Endothelial cell of umbilical vein (primary cell): ENCODE results near the gene IGFBP7. TPM values are rescaled to one million over a fixed set of nuclear protein-coding genes. Genes with fewer than 3 reads are reported as not detected.

Experiments used
- BruUV-seq: library from RNA; stranded (reverse); fragments of 400-500 nt; replicated peaks from 2 replicates; lab custom pipeline; 2021; lab: Mats Ljungman, UMichigan
- CTCF ChIA-PET: fragments of 300-600, 350-600 bp; sonication (Branson Sonifier 250); formaldehyde crosslinking; loops from one replicate; lab custom pipeline; 2021; ENCODE audit warnings: antibody characterized with exemption, inconsistent platforms; lab: Charles Lee
- POLR2A ChIA-PET: fragments of 300-600, 350-600 bp; sonication (Branson Sonifier 250); formaldehyde crosslinking; loops from one replicate; lab custom pipeline; 2021; ENCODE audit warnings: antibody characterized with exemption, inconsistent platforms; lab: Charles Lee
- DNase-seq: peaks from one replicate; pipeline ENCODE4 v3.0.0-alpha.2; 2011; ENCODE audit warnings: low read depth, low spot score
- FAIRE-seq: peaks from 2 replicates; lab custom pipeline; 2011; peaks lifted over from hg19 to GRCh38; lab: Jason Lieb, UNC
- H2AFZ ChIP-seq: 2 replicates; pipeline ENCODE4 v1.6.0; 2012; ENCODE audit warnings: low read depth, low read length, control low read depth, inconsistent platforms
- H3K27ac ChIP-seq: 2 replicates; pipeline ENCODE4 v1.5.1; 2011; ENCODE audit warnings: low read depth, mild to moderate bottlenecking, control low read depth, low read length, moderate library complexity; ENCODE audit not compliant: insufficient read depth
- H3K27me3 ChIP-seq, 2 experiments: 2 replicates each; pipeline versions ENCODE4 v1.6.0 to v1.6.1; 2011; ENCODE audit warnings: low read length in 2 of 2, mixed read lengths in 1 of 2; ENCODE audit not compliant: control insufficient read depth in 2 of 2, insufficient read depth in 2 of 2
- H3K36me3 ChIP-seq, 2 experiments: 2 replicates in 1 of 2; 3 replicates in 1 of 2; pipeline ENCODE4 v1.5.1; 2011; ENCODE audit warnings: low read length in 2 of 2, mild to moderate bottlenecking in 1 of 2, moderate library complexity in 1 of 2; ENCODE audit not compliant: control insufficient read depth in 2 of 2, insufficient read depth in 2 of 2; ENCODE audit errors: extremely low read depth in 1 of 2
- H3K4me1 ChIP-seq: 3 replicates; pipeline ENCODE4 v1.5.1; 2011; ENCODE audit warnings: mild to moderate bottlenecking, low read length; ENCODE audit not compliant: control insufficient read depth, insufficient read depth; ENCODE audit errors: extremely low read depth
- H3K4me2 ChIP-seq: 2 replicates; pipeline ENCODE4 v1.6.1; 2011; ENCODE audit warnings: low read length, control low read depth, mixed read lengths; ENCODE audit not compliant: insufficient read depth
- H3K4me3 ChIP-seq, 3 experiments: fragments of 200-600 bp in 1 of 3; sonication (generic), shearing (Covaris generic) in 1 of 3; replicated peaks in 1 of 3; 2 replicates each; pipeline ENCODE4 v1.5.1; 2011 to 2016; ENCODE audit warnings: control low read depth in 3 of 3, low read length in 3 of 3, mild to moderate bottlenecking in 2 of 3, inconsistent platforms in 1 of 3, low read depth in 1 of 3, moderate library complexity in 1 of 3; ENCODE audit not compliant: insufficient read depth in 1 of 3
- H3K79me2 ChIP-seq: 2 replicates; pipeline ENCODE4 v1.6.0; 2012; ENCODE audit warnings: low read length, inconsistent platforms; ENCODE audit not compliant: control insufficient read depth, insufficient read depth
- H3K9ac ChIP-seq: replicated peaks from 2 replicates; pipeline ENCODE3; 2011; ENCODE audit warnings: low read length, control low read depth; ENCODE audit not compliant: insufficient read depth; ENCODE audit errors: extremely low read depth
- H3K9me1 ChIP-seq: replicated peaks from 3 replicates; pipeline ENCODE4 v1.6.0; 2011; ENCODE audit warnings: mild to moderate bottlenecking, low read length; ENCODE audit not compliant: control insufficient read depth, insufficient read depth; ENCODE audit errors: extremely low read depth
- H3K9me3 ChIP-seq: replicated peaks from 2 replicates; pipeline ENCODE4 v1.5.1; 2012; ENCODE audit warnings: low read length, inconsistent platforms; ENCODE audit not compliant: control insufficient read depth, insufficient read depth
- H4K20me1 ChIP-seq: replicated peaks from 2 replicates; pipeline ENCODE3; 2011; ENCODE audit warnings: mild to moderate bottlenecking, low read length; ENCODE audit not compliant: control insufficient read depth, insufficient read depth; ENCODE audit errors: extremely low read depth
- CTCF ChIP-seq, 2 donors: IDR thresholded peaks; 1 replicate in 1 of 2; 2 replicates in 1 of 2; pipeline ENCODE4 v1.5.1; 2011; ENCODE audit warnings: low read length in 2 of 2, mild to moderate bottlenecking in 2 of 2, moderate library complexity in 2 of 2, control low read depth in 1 of 2, inconsistent platforms in 1 of 2, low read depth in 1 of 2; ENCODE audit not compliant: insufficient read depth in 1 of 2; ENCODE audit errors: extremely low read depth in 1 of 2
- EZH2 ChIP-seq: IDR thresholded peaks from 2 replicates; pipeline ENCODE4 v1.6.1; 2012; ENCODE audit warnings: borderline replicate concordance, low read depth, mild to moderate bottlenecking, moderate library complexity, low read length, inconsistent platforms; ENCODE audit not compliant: severe bottlenecking
- FOS ChIP-seq: IDR thresholded peaks from 2 replicates; pipeline ENCODE4 v1.6.1; 2011; ENCODE audit warnings: mild to moderate bottlenecking, low read length, moderate library complexity, borderline replicate concordance; ENCODE audit not compliant: insufficient read depth
- GATA2 ChIP-seq: IDR thresholded peaks from 2 replicates; pipeline ENCODE4 v1.7.0; 2011; ENCODE audit warnings: low read depth, mild to moderate bottlenecking, moderate library complexity, mixed read lengths, low read length; ENCODE audit not compliant: insufficient read length, insufficient read depth
- JUN ChIP-seq: IDR thresholded peaks from 2 replicates; pipeline ENCODE4 v1.6.1; 2011; ENCODE audit warnings: borderline replicate concordance, low read depth; ENCODE audit not compliant: insufficient read length, insufficient read depth
- MYC ChIP-seq: IDR thresholded peaks from one replicate; pipeline ENCODE4 v1.6.1; 2011; ENCODE audit warnings: mild to moderate bottlenecking, low read depth, low read length
- POLR2A ChIP-seq: IDR thresholded peaks from 2 replicates; pipeline ENCODE4 v1.6.1; 2012; ENCODE audit warnings: low read depth, mild to moderate bottlenecking, control low read depth, low read length
- POLR2AphosphoS5 ChIP-seq: IDR thresholded peaks from 2 replicates; pipeline ENCODE4 v1.6.1; 2012; ENCODE audit warnings: low read depth, mild to moderate bottlenecking, control low read depth, low read length, moderate library complexity; ENCODE audit not compliant: insufficient read depth
- dilution Hi-C: fragments of 300-500 bp; cut with MboI; formaldehyde crosslinking; loops from one replicate; pipeline ENCODE4 v1.15.0; 2019; ENCODE audit warnings: low sequenced_read_pairs; ENCODE audit not compliant: extremely low pct_ligation_motif_present
- intact Hi-C: fragments of 100-400 bp; cut with micrococcal nuclease; formaldehyde crosslinking; loops from one replicate; pipeline ENCODE4 v1.10.0; 2022
- polyA plus RNA-seq, 4 experiments: library from polyadenylated mRNA; depleted of rRNA in 3 of 4; stranded (reverse) in 3 of 4; unstranded in 1 of 4; fragments of >200 nt; gene quantifications; 2 replicates each; pipeline versions ENCODE4 v1.2.1 to v1.2.3, GENCODE V29; 2011 to 2012; ENCODE audit warnings: missing spikeins in 1 of 4
- total RNA-seq: library from RNA; stranded (reverse); gene quantifications from 2 replicates; pipeline ENCODE4 v1.2.3, GENCODE V29; 2021
- TF ChIP-seq, protein P1 (sequence below): IDR thresholded peaks from 2 replicates; pipeline ENCODE4 v1.6.1; 2011; ENCODE audit not compliant: insufficient read depth, insufficient read length

Gene IGFBP7
- total and polyA plus RNA-seq, 2 donors (not counting 3 experiments of a cell fraction or from before 2014, with no cell fraction given): 526 to 770 TPM

DNA sequence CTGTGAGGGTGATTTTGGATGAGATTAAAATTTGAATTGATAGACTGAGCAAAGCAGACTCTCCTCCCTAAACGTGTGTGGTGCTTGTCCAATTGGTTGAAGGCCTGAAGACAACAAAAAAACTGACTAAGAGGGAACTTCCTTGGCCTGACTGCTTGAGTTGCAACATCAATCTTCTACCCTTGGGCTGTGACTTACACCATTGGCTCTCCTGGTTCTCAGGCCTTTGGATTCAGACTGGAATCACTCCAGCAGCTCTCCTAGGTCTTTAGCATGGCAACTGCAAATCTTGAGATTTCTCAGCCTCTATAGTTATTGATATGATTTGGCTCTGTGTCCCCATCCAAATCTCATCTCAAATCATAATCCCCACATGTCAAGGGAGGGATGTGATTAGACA is 49.7 kb upstream of the IGFBP7 start:
- intact Hi-C loops (no loop called here), dilution Hi-C loops (no loop called here)
- TF ChIP-seq GATA2: no peak
- TF ChIP-seq CTCF (IDR thresholded peaks at IDR 0.05; ENCODE audit: extremely low read depth in 1 of 2, insufficient read depth in 1 of 2, low read depth in 1 of 2, low read length in 2 of 2): no peak
- no peak for TF ChIP-seq EZH2
- TF ChIP-seq POLR2A: no peak
- TF ChIP-seq, protein P1, sequence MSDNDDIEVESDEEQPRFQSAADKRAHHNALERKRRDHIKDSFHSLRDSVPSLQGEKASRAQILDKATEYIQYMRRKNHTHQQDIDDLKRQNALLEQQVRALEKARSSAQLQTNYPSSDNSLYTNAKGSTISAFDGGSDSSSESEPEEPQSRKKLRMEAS: no peak
- no peak for TF ChIP-seq POLR2AphosphoS5
- TF ChIP-seq JUN: no peak
- TF ChIP-seq MYC: no peak
- no peak for TF ChIP-seq FOS
- H3K79me2 ChIP-seq: no peaks in the 10 kb centered on the region
- H3K9me3 ChIP-seq: no peaks in the 10 kb centered on the region
- peaks cover 2% of the 10 kb centered on the region in 2 experiments for H3K27me3 ChIP-seq
- ChIA-PET CTCF (no interaction called here), POLR2A (no interaction called here)
- no TSS peak for BruUV-seq
- no peak overlapping the region for H3K4me2 ChIP-seq
- no peak overlapping the region for H3K27ac ChIP-seq
- FAIRE-seq: no peak
- no peak for DNase-seq
- H3K36me3 ChIP-seq: no peaks in the 10 kb centered on the region
- H3K9me1 ChIP-seq: no peaks in the 10 kb centered on the region
- H3K4me1 ChIP-seq: no peaks in the 10 kb centered on the region
- no peak overlapping the region for H3K9ac ChIP-seq
- no peak overlapping the region for H2AFZ ChIP-seq
- no peak overlapping the region for H3K4me3 ChIP-seq
- H4K20me1 ChIP-seq: no peaks in the 10 kb centered on the region
